Tibial artery (tissue), 4 donors: ENCODE data around the gene PLVAP.

Experiments
- DNase-seq, 2 donors: peaks; one replicate each; pipeline ENCODE4 v3.0.0-alpha.2; 2019
- H3K27ac ChIP-seq, 2 donors: fragments of 200-600 bp; sonication (generic) in 1 of 2; 1 replicate in 1 of 2; 2 replicates in 1 of 2; pipeline ENCODE4 v1.5.1; 2018 to 2019; ENCODE audit warnings: mild to moderate bottlenecking in 1 of 2
- H3K27me3 ChIP-seq, 2 donors: fragments of 200-600 bp; sonication (generic) in 1 of 2; one replicate each; pipeline versions ENCODE4 v1.5.1 to v1.6.0; 2016 to 2019
- H3K36me3 ChIP-seq, 3 donors: fragments of 200-600 bp; sonication (generic) in 2 of 3; one replicate each; pipeline ENCODE4 v1.5.1; 2016 to 2019; ENCODE audit warnings: mild to moderate bottlenecking in 2 of 3
- H3K4me1 ChIP-seq, 4 donors: fragments of 200-600 bp; sonication (generic) in 2 of 4; 1 replicate in 3 of 4; 2 replicates in 1 of 4; pipeline ENCODE4 v1.5.1; 2016 to 2019
- H3K4me3 ChIP-seq, 2 donors: fragments of 200-600 bp; sonication (generic) in 1 of 2; 1 replicate in 1 of 2; 2 replicates in 1 of 2; pipeline ENCODE4 v1.5.1; 2018 to 2019; ENCODE audit warnings: mild to moderate bottlenecking in 2 of 2
- H3K9me3 ChIP-seq, 3 donors: fragments of 200-600 bp; sonication (generic) in 1 of 3; one replicate each; pipeline ENCODE4 v1.5.1; 2016 to 2019
- CTCF ChIP-seq, 2 experiments: fragments of 200-600 bp in 1 of 2; fragments of 450-650 bp in 1 of 2; IDR thresholded peaks; one replicate each; pipeline ENCODE4 v1.5.1; 2017 to 2019; ENCODE audit warnings: antibody characterized with exemption in 2 of 2, mild to moderate bottlenecking in 1 of 2, moderate library complexity in 1 of 2
- intact Hi-C: fragments of 100-400 bp; cut with DNase I; formaldehyde crosslinking; loops from one replicate; pipeline ENCODE4 v1.15.0; 2023; ENCODE audit warnings: low total_unique reads

PLVAP gene

GRCh38 chr19:17312189-17313113, 64.7 kb downstream of the PLVAP start:
- no peak for TF ChIP-seq CTCF (IDR thresholded peaks at IDR 0.05)
- peaks cover 0 to 40% (median 27%) of the 10 kb centered on the region in 4 donors for H3K4me1 ChIP-seq
- peaks cover 22 to 53% (median 32%) of the 10 kb centered on the region in 3 donors for H3K36me3 ChIP-seq
- H3K27ac ChIP-seq, result no peak overlapping the region
- no peaks in the 10 kb centered on the region for H3K9me3 ChIP-seq
- H3K27me3 ChIP-seq, result no peaks in the 10 kb centered on the region
- no peak for DNase-seq
- intact Hi-C loops, result no loop called here
- no peak overlapping the region for H3K4me3 ChIP-seq

- Histone ChIP-seq H3K36me3 (peaks cover 19 to 45% (median 30%) of the 10 kb centered on the region in 3 donors), H3K27me3 (no peaks in the 10 kb centered on the region), H3K27ac (no peak overlapping the region), H3K4me1 (peaks cover 0 to 49% (median 33%) of the 10 kb centered on the region in 4 donors), H3K9me3 (no peaks in the 10 kb centered on the region), H3K4me3 (no peak overlapping the region)
- intact Hi-C loops, result no loop called here
- TF ChIP-seq CTCF (IDR thresholded peaks at IDR 0.05), result no peak
- DNase-seq, result no peak
Observed at GRCh38 chr19:17311455-17312188, 65.5 kb downstream of the PLVAP start.

DNA sequence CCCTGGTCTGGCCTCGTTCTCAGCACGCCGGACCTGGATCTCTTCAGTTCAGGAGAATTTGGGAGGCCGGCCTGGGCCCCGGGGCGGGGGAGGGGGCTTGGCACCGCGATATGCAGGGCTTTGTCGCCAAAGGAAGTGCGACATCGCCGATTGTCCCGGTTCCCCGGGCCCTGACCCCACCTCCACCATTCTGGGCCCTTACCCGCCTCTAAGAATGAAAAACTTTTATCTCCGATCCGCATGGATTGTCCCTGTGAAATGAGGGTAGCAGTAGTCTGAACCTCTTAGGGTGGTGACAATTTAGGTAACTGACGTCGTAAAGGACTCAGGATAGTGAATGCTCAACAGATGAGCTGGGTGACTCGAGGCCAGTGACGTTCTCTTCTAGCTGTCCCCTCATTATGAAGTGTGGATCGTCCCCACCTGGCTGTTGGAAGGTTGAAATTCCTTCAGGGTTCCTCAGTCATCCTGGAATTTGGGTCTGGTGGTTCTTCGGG, 67.1 kb downstream of the PLVAP start:
- peak overlapping the region; percentile 79 to 87 for H3K27ac ChIP-seq
- H3K4me1 ChIP-seq, result peaks cover 0 to 59% (median 40%) of the 10 kb centered on the region in 4 donors
- intact Hi-C loops, result no loop called here

GRCh38 chr19:17309198-17309964, 67.8 kb downstream of the PLVAP start, which contains the start of gene DDA1:
DDA1 (plus strand) TSS chr19:17309563; CDS start chr19:17309655, 92 bp downstream.
- Histone ChIP-seq H3K4me3 (peak within 1 kb of the TSS; percentile 71 to 96), H3K27ac (peak within 1 kb of the TSS; percentile 79 to 87), H3K36me3 (peaks cover 6 to 25% (median 11%) of the 10 kb centered on the region in 3 donors), H3K27me3 (no peaks in the 10 kb centered on the region), H3K9me3 (no peaks in the 10 kb centered on the region), H3K4me1 (peaks cover 0 to 66% (median 45%) of the 10 kb centered on the region in 4 donors)
- peak; percentile 100 for DNase-seq
- TF ChIP-seq CTCF (IDR thresholded peaks at IDR 0.05), result no peak
- intact Hi-C loops, result no loop called here

More for the DNA sequence above, 67.1 kb downstream of the PLVAP start:
- no peaks in the 10 kb centered on the region for H3K9me3 ChIP-seq
- TF ChIP-seq CTCF (IDR thresholded peaks at IDR 0.05), result no peak
- no peaks in the 10 kb centered on the region for H3K27me3 ChIP-seq
- H3K4me3 ChIP-seq, result peak overlapping the region; percentile 71 to 96
- DNase-seq, result no peak
- peaks cover 6 to 31% (median 16%) of the 10 kb centered on the region in 3 donors for H3K36me3 ChIP-seq

DNA sequence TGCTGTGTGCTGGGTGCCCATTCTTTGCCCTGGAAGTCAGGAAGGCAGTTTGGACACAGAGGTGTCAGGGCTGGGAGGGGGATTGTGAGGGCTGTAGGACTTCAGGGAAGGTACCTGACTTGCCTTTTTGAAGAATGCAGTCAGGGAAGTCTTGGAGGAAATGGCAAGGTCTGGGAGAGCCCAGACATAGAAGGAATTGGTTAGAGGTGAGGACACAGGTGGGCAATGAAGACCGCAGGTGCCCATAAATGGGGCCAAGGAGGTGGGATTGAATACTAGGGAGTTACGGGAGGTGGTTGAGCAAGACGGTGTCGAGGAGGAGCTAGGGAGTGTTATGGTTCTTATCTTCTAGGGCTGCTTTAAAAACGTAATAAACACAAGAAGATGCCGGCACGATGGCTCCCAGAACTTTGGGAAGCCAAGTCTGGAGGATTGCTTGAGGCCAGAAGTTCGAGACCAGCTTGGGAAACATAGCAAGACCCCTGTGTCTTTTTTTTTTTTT, 69.2 kb downstream of the PLVAP start:
- Histone ChIP-seq H3K9me3 (no peaks in the 10 kb centered on the region), H3K27me3 (no peaks in the 10 kb centered on the region), H3K4me3 (no peak overlapping the region), H3K36me3 (peaks cover 0 to 14% (median 0%) of the 10 kb centered on the region in 3 donors), H3K4me1 (peaks cover 0 to 78% (median 55%) of the 10 kb centered on the region in 4 donors), H3K27ac (no peak overlapping the region)
- DNase-seq, result no peak
- TF ChIP-seq CTCF (IDR thresholded peaks at IDR 0.05), result no peak
- intact Hi-C loops, result no loop called here
